GM21737 (cell line): ENCODE data around the gene ENOX1.
"Not testable (repeated sequence)": the region's sequence is repeated elsewhere in the genome, so short reads cannot be mapped to it uniquely, and the experiment has no call there.

Source experiments
- ATAC-seq: cut with Tn5 transposase; IDR thresholded peaks from one replicate; pipeline ENCODE4 v1.9.1; 2021; ENCODE audit warnings: mild to moderate bottlenecking, moderate library complexity; ENCODE audit not compliant: unreplicated experiment

The ENOX1 gene

DNA sequence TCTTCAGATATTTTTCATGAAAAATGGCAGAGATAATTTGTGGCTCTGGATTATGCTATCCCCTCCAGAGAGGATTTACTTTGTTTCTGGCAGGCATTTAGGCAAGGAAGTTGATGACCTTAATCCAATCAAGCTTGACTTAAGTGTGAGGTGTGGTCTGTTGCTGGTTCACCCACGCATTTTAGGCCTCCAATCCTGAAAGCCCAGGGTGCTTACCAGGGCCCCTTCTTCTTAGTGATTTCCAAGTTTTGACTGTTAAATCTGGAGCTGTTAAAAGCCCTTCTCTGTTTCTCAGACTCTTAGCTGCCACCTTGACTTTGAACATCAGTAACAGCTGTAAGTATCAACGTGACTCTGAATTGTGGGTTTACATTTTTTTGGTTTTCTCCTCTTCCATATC is 601.5 kb downstream of the ENOX1 start:
- no peak for ATAC-seq

- no peak for ATAC-seq
Measured at GRCh38 chr13:43180837-43181236, 605.9 kb downstream of the ENOX1 start.

- ATAC-seq = no peak
Measured at GRCh38 chr13:43180036-43180660, 606.6 kb downstream of the ENOX1 start.

GRCh38 chr13:43171489-43171888 is 615.3 kb downstream of the ENOX1 start:
- no peak for ATAC-seq

DNA sequence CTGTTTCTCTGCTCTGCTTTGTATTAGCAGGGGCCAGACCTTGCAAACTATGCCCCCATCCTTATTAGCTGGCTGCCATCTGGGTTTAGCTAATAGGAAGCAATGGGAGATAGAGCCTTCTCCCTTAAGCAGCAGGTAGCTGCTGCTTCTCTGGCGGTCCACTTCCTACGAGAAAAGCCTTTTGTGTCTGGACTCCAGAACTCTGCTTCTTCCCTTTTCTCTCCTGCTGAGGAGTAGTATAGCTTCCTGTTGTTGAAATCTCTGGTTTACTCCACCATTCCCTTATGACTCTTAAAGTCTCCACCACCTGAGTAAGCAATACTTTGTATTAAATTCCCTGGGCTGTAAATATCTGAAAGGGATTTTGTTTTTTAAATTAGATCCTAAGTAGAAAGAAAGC is 616.3 kb downstream of the ENOX1 start:
- no peak for ATAC-seq

- ATAC-seq = not testable (repeated sequence)
Measured at GRCh38 chr13:43168434-43168833, 618.3 kb downstream of the ENOX1 start.

GRCh38 chr13:43167731-43168130 is 619.0 kb downstream of the ENOX1 start:
- ATAC-seq = no peak

GRCh38 chr13:43166644-43167457 is 619.9 kb downstream of the ENOX1 start:
- no peak for ATAC-seq
